GM21723 (cell line): Measurements from ENCODE around the gene OSBPL2.

Experiments
- ATAC-seq: cut with Tn5 transposase; IDR thresholded peaks from one replicate; pipeline ENCODE4 v1.9.1; 2021; ENCODE audit warnings: mild to moderate bottlenecking, moderate library complexity; ENCODE audit not compliant: unreplicated experiment

Gene OSBPL2

GRCh38 chr20:62321521-62321948, 83.2 kb downstream of the OSBPL2 start:
- ATAC-seq: no peak

GRCh38 chr20:62321975-62322374, 83.7 kb downstream of the OSBPL2 start:
- ATAC-seq: no peak

GRCh38 chr20:62322492-62323041, 84.2 kb downstream of the OSBPL2 start:
- ATAC-seq: no peak

GRCh38 chr20:62323146-62323979, 85.0 kb downstream of the OSBPL2 start:
- no peak for ATAC-seq

GRCh38 chr20:62323980-62324906, 85.9 kb downstream of the OSBPL2 start:
- no peak for ATAC-seq

- no peak for ATAC-seq
Measured at GRCh38 chr20:62325172-62325905, 87.0 kb downstream of the OSBPL2 start.

GRCh38 chr20:62326559-62326958, 88.2 kb downstream of the OSBPL2 start:
- ATAC-seq: no peak

- no peak for ATAC-seq
Measured at GRCh38 chr20:62326959-62327725, 88.8 kb downstream of the OSBPL2 start.

GRCh38 chr20:62327726-62328495, 89.6 kb downstream of the OSBPL2 start:
- ATAC-seq: no peak

- no peak for ATAC-seq
Measured at GRCh38 chr20:62328684-62329388, 90.5 kb downstream of the OSBPL2 start.

GRCh38 chr20:62329389-62330377, 91.4 kb downstream of the OSBPL2 start:
- no peak for ATAC-seq

- ATAC-seq: no peak
Measured at GRCh38 chr20:62330576-62331317, 92.4 kb downstream of the OSBPL2 start.

- no peak for ATAC-seq
Measured at GRCh38 chr20:62331347-62331746, 93.0 kb downstream of the OSBPL2 start.

GRCh38 chr20:62332421-62332820, 94.1 kb downstream of the OSBPL2 start:
- ATAC-seq: no peak

GRCh38 chr20:62332989-62333819, 94.9 kb downstream of the OSBPL2 start:
- no peak for ATAC-seq
